GM06990 (cell line): Measurements from ENCODE around the gene ATP5F1A.
"Not testable (repeated sequence)": the region's sequence is repeated elsewhere in the genome, so short reads cannot be mapped to it uniquely, and the experiment has no call there.

Experiments used
- DNase-seq: peaks from one replicate; pipeline ENCODE4 v3.0.0-alpha.2; 2011; ENCODE audit not compliant: insufficient read length; ENCODE audit errors: extremely low read depth
- H3K27me3 ChIP-seq: replicated peaks from 2 replicates; pipeline ENCODE4 v1.6.0; 2011; ENCODE audit warnings: low read length; ENCODE audit not compliant: control insufficient read depth, insufficient read depth
- H3K36me3 ChIP-seq: 2 replicates; pipeline ENCODE4 v1.5.1; 2011; ENCODE audit warnings: low read length; ENCODE audit not compliant: control insufficient read depth, insufficient read depth
- H3K4me3 ChIP-seq: replicated peaks from 2 replicates; pipeline ENCODE4 v1.5.1; 2011; ENCODE audit warnings: low read depth, mild to moderate bottlenecking, control low read depth, low read length
- CTCF ChIP-seq: IDR thresholded peaks from 2 replicates; pipeline ENCODE4 v1.5.1; 2011; ENCODE audit warnings: low read length, control low read depth, mild to moderate bottlenecking, inconsistent platforms; ENCODE audit not compliant: insufficient read depth, poor library complexity, severe bottlenecking

ATP5F1A gene

GRCh38 chr18:46095532-46095931 is 2.6 kb downstream of the ATP5F1A start:
- Histone ChIP-seq H3K36me3 (peaks cover 8% of the 10 kb centered on the region), H3K27me3 (no peaks in the 10 kb centered on the region), H3K4me3 (no peak overlapping the region)
- no peak for DNase-seq
- TF ChIP-seq CTCF, result no peak

- not testable (repeated sequence) for H3K27me3 ChIP-seq, DNase-seq, H3K4me3 ChIP-seq
- H3K36me3 ChIP-seq, result peaks cover 30% of the 10 kb centered on the region
Measured at GRCh38 chr18:46088501-46088900, 9.6 kb downstream of the ATP5F1A start.

- H3K4me3 ChIP-seq, result no peak overlapping the region
Measured at GRCh38 chr18:46084431-46084830, 13.7 kb downstream of the ATP5F1A start.

GRCh38 chr18:46080156-46080555 is 17.9 kb downstream of the ATP5F1A start:
- no peak for DNase-seq
- H3K36me3 ChIP-seq, result peaks cover 9% of the 10 kb centered on the region
- no peak overlapping the region for H3K4me3 ChIP-seq
- no peaks in the 10 kb centered on the region for H3K27me3 ChIP-seq
- no peak for TF ChIP-seq CTCF

More at GRCh38 chr18:46084431-46084830, 13.7 kb downstream of the ATP5F1A start:
- no peak for TF ChIP-seq CTCF
- DNase-seq, result no peak
- no peaks in the 10 kb centered on the region for H3K27me3 ChIP-seq
- H3K36me3 ChIP-seq, result peaks cover 23% of the 10 kb centered on the region

- Histone ChIP-seq H3K4me3 (no peak overlapping the region), H3K27me3 (no peaks in the 10 kb centered on the region), H3K36me3 (peaks cover 7% of the 10 kb centered on the region)
- no peak for DNase-seq
- no peak for TF ChIP-seq CTCF
Measured at GRCh38 chr18:46079336-46079735, 18.8 kb downstream of the ATP5F1A start.

- H3K4me3 ChIP-seq, result no peak overlapping the region
- peak; percentile 50 for TF ChIP-seq CTCF
- no peaks in the 10 kb centered on the region; the same call in 1 of the 2 replicates for H3K36me3 ChIP-seq
- no peaks in the 10 kb centered on the region for H3K27me3 ChIP-seq
- no peak for DNase-seq
Measured at GRCh38 chr18:46073474-46074331, 24.4 kb downstream of the ATP5F1A start.
